Measurements from ENCODE around the gene ZNF44. TPM values are rescaled to one million over a fixed set of nuclear protein-coding genes. Genes with fewer than 3 reads are reported as not detected.

ZNF44 gene
- total RNA-seq, 1 experiment from 2014 or later, result 3.6 TPM

DNA sequence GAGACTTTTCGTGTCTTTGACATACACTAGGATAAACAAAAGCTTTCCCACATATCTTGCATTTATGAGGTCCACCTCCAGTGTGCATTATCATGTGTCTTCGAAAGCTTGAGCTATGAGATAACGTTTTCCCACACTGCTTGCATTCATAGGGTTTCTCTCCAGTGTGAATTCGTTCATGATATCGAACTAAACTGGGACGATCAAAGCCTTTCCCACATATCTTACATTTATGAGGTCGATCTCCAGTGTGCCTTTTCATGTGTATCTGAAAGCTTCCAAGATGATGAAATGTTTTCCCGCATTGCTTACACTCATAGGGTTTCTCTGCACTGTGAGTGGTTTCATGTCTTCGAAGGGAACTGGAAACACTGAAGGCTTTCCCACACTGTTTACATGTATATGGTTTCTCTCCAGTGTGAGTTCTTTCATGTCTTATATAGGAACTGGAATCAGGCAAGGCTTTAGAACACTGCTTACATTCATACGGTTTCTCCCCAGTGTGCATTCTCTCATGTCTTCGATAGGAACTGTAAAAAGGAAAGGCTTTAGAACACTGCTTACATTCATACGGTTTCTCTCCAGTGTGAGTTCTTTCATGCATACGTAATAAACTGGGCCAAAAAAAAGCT lies 24.2 kb upstream of the ZNF44 start:
- Histone ChIP-seq H3K79me2 (ENCODE audit: insufficient read depth, low read length) (no peaks in the 10 kb centered on the region), H2AFZ (ENCODE audit: low read depth, low read length, poor library complexity, severe bottlenecking) (no peak overlapping the region), H3K4me3 (replicated peaks in 1 of 2; ENCODE audit: low read depth in 1 of 2, low read length in 2 of 2) (no peak overlapping the region), H3K27me3 (ENCODE audit: insufficient read depth, low read length) (no peaks in the 10 kb centered on the region), H3K4me1 (ENCODE audit: control insufficient read depth in 1 of 2, insufficient read depth in 2 of 2, low read length in 2 of 2) (no peaks in the 10 kb centered on the region), H4K20me1 (ENCODE audit: insufficient read depth) (no peaks in the 10 kb centered on the region), H3K9me2 (ENCODE audit: insufficient read depth) (no peaks in the 10 kb centered on the region), H3K9ac (ENCODE audit: low read length) (no peak overlapping the region), H3K36me3 (ENCODE audit: control insufficient read depth in 1 of 2, insufficient read depth in 2 of 2, low read length in 2 of 2) (no peaks in the 10 kb centered on the region), H3K27ac (ENCODE audit: low read depth, low read length) (no peak overlapping the region), H3K4me2 (ENCODE audit: low read length) (no peak overlapping the region), H3K9me3 (ENCODE audit: control insufficient read depth in 1 of 2, insufficient read depth in 1 of 2, low read depth in 1 of 2, low read length in 2 of 2) (peaks cover 7 to 12% of the 10 kb centered on the region in 2 experiments; a peak in 2 of 4 replicates)
- ChIA-PET RAD21 (ENCODE audit: low non-redundant PET in 1 of 2, low total read pairs in 2 of 2, uncharacterized antibody in 2 of 2, unreplicated experiment in 2 of 2) (no interaction called here), CTCF (no interaction called here), POLR2A (no interaction called here)
- TF ChIP-seq ZNF274 (IDR thresholded peaks at IDR 0.05; ENCODE audit: low read depth, low read length) (0 out of 2 replicates have a peak, but pooled peaks have one; percentile 17), CEBPB (IDR thresholded peaks at IDR 0.05; ENCODE audit: low read depth) (no peak), SIN3A (IDR thresholded peaks at IDR 0.05; ENCODE audit: low read depth) (no peak), POLR2AphosphoS5 (IDR thresholded peaks at IDR 0.05; ENCODE audit: low read depth, low read length) (no peak), TCF7L2 (IDR thresholded peaks at IDR 0.05; ENCODE audit: borderline replicate concordance, extremely low read depth, insufficient read depth, insufficient read length) (no peak)
- TF ChIP-seq, protein P1, sequence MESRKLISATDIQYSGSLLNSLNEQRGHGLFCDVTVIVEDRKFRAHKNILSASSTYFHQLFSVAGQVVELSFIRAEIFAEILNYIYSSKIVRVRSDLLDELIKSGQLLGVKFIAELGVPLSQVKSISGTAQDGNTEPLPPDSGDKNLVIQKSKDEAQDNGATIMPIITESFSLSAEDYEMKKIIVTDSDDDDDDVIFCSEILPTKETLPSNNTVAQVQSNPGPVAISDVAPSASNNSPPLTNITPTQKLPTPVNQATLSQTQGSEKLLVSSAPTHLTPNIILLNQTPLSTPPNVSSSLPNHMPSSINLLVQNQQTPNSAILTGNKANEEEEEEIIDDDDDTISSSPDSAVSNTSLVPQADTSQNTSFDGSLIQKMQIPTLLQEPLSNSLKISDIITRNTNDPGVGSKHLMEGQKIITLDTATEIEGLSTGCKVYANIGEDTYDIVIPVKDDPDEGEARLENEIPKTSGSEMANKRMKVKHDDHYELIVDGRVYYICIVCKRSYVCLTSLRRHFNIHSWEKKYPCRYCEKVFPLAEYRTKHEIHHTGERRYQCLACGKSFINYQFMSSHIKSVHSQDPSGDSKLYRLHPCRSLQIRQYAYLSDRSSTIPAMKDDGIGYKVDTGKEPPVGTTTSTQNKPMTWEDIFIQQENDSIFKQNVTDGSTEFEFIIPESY (IDR thresholded peaks at IDR 0.05; ENCODE audit: extremely low read depth, insufficient replicate concordance, low read length), result no peak
- BruUV-seq (replicated peaks), result no TSS peak
- intact Hi-C loops (cut with micrococcal nuclease), result no loop called here
- ATAC-seq, result no peak
- no peak for DNase-seq (ENCODE audit: low read depth, low spot score)

DNA sequence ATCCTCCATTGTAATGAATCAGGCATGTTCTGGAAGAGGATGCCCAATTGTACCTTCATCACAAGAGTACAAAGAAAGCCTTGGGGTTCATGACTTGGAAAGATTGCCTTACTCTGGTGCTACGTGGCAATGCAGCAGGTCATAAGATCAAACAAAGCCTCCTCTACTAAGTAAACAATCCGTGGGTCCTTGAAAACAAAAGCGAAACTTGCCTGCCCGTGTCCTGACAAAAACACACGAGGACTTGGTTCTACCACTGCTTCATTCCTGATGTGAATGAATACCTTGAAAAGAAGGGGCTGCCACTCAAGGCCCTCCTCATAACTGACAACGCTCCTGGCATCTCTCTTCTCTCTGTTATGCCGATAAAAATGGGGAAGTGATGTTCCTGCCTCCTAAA lies 19.9 kb upstream of the ZNF44 start:
- Histone ChIP-seq H3K9ac (ENCODE audit: low read length) (no peak overlapping the region), H3K79me2 (ENCODE audit: insufficient read depth, low read length) (no peaks in the 10 kb centered on the region), H4K20me1 (ENCODE audit: insufficient read depth) (no peaks in the 10 kb centered on the region), H3K27me3 (ENCODE audit: insufficient read depth, low read length) (no peaks in the 10 kb centered on the region), H3K9me2 (ENCODE audit: insufficient read depth) (no peaks in the 10 kb centered on the region), H3K36me3 (ENCODE audit: control insufficient read depth in 1 of 2, insufficient read depth in 2 of 2, low read length in 2 of 2) (no peaks in the 10 kb centered on the region), H3K4me2 (ENCODE audit: low read length) (no peak overlapping the region), H3K9me3 (ENCODE audit: control insufficient read depth in 1 of 2, insufficient read depth in 1 of 2, low read depth in 1 of 2, low read length in 2 of 2) (peaks cover 3% of the 10 kb centered on the region in 2 experiments; a peak in 2 of 4 replicates), H2AFZ (ENCODE audit: low read depth, low read length, poor library complexity, severe bottlenecking) (no peak overlapping the region), H3K4me1 (ENCODE audit: control insufficient read depth in 1 of 2, insufficient read depth in 2 of 2, low read length in 2 of 2) (no peaks in the 10 kb centered on the region), H3K27ac (ENCODE audit: low read depth, low read length) (no peak overlapping the region), H3K4me3 (replicated peaks in 1 of 2; ENCODE audit: low read depth in 1 of 2, low read length in 2 of 2) (no peak overlapping the region)
- ATAC-seq (no peak), DNase-seq (ENCODE audit: low read depth, low spot score) (no peak)
- intact Hi-C loops (cut with micrococcal nuclease), result no loop called here
- ChIA-PET POLR2A (no interaction called here), CTCF (no interaction called here), RAD21 (ENCODE audit: low non-redundant PET in 1 of 2, low total read pairs in 2 of 2, uncharacterized antibody in 2 of 2, unreplicated experiment in 2 of 2) (no interaction called here)
- BruUV-seq (replicated peaks), result no TSS peak
- TF ChIP-seq JUND (IDR thresholded peaks at IDR 0.05) (no peak), CTCF (IDR thresholded peaks at IDR 0.05 in 2 of 3, conservative IDR thresholded peaks at IDR 0.05 in 1 of 3; ENCODE audit: borderline replicate concordance in 1 of 3, insufficient read depth in 1 of 3, low read depth in 2 of 3, low read length in 2 of 3) (no peak)
- TF ChIP-seq, protein P2, sequence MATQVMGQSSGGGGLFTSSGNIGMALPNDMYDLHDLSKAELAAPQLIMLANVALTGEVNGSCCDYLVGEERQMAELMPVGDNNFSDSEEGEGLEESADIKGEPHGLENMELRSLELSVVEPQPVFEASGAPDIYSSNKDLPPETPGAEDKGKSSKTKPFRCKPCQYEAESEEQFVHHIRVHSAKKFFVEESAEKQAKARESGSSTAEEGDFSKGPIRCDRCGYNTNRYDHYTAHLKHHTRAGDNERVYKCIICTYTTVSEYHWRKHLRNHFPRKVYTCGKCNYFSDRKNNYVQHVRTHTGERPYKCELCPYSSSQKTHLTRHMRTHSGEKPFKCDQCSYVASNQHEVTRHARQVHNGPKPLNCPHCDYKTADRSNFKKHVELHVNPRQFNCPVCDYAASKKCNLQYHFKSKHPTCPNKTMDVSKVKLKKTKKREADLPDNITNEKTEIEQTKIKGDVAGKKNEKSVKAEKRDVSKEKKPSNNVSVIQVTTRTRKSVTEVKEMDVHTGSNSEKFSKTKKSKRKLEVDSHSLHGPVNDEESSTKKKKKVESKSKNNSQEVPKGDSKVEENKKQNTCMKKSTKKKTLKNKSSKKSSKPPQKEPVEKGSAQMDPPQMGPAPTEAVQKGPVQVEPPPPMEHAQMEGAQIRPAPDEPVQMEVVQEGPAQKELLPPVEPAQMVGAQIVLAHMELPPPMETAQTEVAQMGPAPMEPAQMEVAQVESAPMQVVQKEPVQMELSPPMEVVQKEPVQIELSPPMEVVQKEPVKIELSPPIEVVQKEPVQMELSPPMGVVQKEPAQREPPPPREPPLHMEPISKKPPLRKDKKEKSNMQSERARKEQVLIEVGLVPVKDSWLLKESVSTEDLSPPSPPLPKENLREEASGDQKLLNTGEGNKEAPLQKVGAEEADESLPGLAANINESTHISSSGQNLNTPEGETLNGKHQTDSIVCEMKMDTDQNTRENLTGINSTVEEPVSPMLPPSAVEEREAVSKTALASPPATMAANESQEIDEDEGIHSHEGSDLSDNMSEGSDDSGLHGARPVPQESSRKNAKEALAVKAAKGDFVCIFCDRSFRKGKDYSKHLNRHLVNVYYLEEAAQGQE (IDR thresholded peaks at IDR 0.05; ENCODE audit: low read depth), result no peak

Measured in HCT116 (cell line).